AG08396 (cell line): ENCODE measurements around the gene ANXA4.
"Not testable (repeated sequence)": the region's sequence is repeated elsewhere in the genome, so short reads cannot be mapped to it uniquely, and the experiment has no call there.

Experiments used
- DNase-seq: peaks from one replicate; pipeline ENCODE4 v3.0.0; 2012; ENCODE audit warnings: low spot score, mixed read lengths

The ANXA4 gene

DNA sequence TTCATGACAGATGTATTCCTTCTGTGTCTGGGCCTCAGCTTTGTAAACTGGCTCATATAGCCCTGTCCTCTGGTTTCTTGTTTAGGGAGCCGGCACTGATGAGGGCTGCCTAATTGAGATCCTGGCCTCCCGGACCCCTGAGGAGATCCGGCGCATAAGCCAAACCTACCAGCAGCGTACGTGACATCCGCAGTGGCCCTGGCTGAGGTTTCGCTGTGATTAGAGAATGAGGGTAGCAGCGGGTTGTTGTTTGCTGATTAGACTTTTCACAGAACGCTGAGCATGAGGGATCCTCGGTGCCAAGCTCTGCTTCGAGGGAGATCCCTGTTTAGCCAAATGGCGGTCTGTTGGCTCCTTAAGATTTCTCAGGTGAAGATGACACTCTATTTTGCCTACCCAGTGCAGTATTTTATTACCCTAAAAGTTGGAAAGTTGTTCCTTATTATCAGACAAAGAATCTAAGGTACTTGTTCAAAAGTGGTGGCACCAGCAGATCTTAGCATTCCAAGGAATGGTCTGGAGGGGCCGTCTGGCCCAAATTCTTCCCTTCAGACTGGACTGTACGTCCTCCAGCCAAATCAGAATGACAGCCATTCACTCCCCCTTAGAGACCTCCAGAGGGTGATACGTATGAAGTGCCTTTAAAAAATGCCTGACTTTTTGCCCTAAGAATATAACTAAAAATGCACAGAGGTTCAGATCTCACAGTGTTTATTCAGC lies 66.0 kb downstream of the ANXA4 start:
- DNase-seq = no peak

DNA sequence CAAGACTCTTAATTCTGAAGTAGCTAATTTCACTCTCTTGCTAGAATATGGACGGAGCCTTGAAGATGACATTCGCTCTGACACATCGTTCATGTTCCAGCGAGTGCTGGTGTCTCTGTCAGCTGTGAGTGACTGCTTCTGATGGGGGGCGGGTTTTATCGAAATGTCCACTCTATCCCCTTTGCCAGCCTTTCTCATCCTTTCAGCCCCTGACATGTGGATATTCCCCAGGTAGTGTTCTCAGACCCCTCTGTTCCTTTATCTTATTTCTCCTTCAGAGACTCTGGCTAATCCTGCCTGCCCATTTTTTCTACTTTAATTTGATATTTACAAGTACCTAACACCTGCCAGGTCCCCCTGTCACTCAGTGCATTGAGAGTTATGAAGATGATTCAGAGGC lies 68.6 kb downstream of the ANXA4 start:
- DNase-seq = no peak

DNA sequence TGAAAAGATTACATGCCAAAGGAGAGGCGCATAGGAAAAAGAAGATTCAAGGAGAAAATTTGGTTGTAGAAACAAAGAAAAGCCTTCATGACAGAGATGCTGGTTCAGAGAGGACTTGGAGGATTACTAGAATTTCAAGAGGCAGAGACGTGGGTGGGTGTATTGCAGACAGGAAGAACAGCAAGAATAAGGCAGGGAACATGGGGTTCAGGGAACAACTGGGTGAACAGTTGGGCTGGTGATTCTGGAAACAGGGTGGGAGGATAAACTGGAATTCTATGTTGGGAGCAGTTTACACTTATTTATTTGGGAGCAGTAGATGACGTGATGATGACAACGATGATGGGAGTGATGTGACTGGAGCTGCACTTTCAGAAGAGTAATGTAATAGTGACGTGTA lies 69.1 kb downstream of the ANXA4 start:
- no peak for DNase-seq

DNA sequence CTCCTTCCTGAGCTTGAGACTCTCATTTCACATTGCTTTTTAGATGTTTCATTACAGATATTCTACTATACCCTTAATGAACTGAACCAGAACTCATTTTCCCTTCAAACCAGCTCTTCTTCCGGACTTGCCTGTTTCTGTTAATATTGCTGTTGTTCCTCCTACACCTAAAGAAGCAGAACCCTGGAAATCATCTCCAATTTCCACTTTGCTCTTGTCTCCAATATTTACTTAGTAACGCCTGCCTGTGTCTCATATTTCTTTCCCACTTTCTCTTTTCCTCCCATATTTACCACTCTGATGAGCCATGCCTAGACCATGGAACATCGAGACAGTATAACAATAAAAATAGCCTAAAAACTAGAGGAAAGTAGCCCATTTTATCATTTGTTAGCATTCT lies 69.7 kb downstream of the ANXA4 start:
- no peak for DNase-seq

DNA sequence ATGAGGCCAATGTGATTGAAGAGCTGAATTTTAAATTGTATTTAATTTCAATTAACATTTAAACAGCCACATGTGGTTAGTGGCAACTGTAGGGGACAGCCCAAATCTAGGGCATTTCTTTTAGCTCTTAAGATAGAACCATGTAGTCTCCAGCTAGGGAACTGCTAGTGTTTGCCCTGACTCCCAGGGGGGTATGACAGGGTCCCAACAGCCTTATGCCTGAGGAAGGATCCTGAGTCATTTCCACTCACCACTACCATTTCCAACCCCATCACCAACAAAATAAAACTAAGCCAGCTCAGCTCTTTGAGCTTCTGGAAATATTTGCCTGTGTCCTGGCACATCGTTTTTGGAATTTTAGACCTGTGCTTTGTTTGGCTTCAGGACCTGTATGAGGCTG lies 73.8 kb downstream of the ANXA4 start:
- no peak for DNase-seq

DNA sequence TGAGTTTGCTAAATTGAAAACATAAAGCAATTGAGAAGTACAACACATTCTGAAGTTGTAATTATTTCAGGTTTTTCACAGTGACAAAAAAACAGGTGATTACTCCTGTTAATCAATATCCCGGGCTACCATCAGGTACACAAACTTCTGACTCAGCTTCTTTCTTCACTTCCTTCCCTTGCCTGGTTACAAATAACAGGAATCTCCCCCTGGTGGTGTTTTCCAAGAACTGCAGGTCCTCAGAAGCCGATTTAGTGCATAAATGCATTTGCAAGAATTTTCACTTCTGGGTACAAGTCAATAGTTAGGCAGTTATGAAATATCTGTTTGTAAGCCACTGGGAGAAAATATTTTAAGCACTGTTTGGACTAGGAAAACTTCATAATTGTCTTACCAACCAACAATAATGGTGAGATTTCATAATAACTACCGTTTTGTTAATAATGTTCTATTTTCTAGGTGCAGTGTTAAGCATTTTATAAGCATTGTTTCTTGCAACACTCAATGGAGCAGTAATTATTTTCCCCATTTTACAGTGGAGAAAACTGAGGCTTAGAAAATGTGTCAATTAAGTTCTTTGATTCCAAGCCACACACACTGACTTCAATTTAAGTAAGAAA lies 75.1 kb downstream of the ANXA4 start:
- DNase-seq = peak; percentile 57

DNA sequence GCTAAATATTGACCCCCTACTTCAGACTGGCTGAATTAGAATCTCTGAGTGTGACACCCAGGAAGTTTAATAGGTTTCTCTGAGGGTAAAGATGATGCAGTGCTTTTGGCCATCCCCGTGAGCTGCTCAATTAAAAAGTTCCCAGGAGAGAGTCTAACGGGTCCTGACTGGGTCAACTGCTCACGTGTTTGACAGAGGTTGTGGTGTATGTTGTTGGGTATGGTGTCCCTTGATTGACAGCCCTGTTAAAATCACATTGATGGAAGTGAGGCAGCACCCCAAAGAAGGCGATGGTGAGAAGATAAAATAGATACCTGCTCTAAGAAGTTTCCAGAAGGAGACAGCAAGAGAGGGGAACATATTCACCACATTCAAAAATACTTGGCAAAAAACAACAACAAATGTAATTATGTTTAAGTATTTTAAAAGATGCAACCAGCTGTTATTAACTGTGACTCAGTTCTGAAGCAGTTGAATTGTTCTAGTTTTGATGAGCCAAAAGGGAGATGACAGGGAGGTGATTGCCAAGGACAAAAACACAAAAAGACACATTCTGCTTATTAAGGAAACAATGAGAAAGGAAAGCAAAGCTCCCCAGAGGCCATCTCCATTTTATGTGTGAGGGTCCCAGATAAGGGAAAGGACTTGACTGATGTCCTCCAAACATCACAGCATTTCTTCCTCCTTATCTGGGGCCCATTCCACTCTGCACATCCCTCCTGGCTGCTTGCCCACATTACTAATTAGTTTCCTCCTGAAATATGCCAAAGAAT lies 76.0 kb downstream of the ANXA4 start:
- DNase-seq = no peak

DNA sequence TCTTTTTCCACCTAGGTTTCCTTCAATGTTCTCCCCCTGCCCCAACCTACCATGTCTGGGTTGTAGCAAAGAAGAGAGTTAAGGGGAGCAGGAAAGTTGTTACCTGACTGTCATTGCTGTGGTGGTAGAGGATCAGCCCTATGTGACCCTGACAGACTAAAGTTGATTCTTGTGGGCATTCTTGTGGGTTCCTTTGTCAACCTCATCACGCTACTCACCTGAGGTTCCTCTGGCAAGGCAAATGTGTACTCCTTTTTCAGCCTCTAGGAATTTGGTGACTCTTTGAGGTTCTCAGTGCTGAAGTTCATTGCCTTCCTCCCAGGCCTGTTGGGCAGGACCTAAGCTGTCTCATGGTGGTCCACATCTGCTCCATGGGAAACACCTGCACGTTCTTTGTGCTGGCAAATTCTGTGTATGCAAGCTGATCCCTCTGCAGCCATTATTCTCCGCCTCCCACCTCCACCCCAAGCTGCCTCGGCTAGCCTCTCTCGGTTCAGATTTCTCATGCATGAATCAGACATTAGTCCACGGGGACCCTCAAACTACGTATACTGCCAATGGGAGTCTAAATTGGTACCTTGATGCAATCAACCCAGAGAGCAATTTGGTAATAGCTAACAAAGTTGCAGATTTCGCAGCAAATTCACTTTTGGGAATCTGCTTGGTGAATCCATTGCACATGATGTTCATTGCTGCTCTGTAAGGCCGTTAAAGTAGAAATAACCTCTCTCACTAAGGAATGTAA lies 86.0 kb downstream of the ANXA4 start:
- no peak for DNase-seq

DNA sequence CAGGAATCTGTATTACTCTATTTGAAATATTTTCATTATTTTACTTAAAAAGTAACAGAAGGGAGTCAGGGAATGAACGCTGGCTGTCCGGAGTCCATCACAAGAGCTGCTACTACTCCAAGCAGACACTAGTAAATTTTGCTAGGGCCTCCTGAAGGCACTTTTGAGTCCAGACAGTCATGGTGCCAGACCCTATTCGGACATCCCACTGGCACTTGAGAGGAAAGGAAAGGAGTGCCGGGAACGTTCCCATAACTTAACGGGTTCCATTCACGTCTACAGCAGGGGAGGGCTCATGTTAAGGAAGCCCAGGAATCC lies 87.0 kb downstream of the ANXA4 start:
- DNase-seq = no peak

DNA sequence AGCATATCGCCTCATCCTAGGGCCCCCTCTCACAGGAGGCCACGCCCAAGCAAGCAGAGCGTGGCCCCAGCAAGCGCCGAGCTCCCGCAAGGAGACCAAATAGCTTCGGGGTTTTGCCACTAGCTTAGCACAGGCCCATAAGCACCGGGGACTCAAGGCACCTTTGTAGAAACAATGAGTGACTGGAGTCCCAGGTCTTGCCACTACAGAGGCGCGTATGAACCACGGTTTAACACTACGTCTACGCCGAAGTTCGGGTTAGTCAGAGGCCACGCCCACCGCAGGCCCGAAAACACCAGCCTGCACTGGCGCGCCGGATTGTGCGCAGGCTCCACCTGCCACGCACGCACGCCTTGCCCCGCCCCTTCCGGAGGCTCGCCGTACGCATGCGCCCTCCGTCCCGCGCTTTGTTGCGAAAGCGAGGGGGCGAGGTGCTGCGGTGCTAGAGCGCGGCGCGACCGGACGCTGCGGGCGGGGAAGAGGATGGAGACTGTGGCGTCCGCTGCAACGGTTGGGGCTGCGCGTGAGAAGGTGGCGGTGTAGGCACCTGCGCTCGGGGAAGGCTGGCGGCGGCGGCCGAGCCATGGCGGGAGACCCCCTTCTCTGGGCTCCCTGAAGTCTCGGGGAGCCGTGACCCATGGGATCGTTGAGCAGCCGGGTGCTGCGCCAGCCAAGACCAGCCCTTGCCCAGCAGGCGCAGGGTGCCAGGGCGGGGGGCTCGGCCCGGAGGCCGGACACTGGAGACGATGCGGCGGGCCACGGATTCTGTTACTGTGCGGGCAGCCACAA lies 87.5 kb downstream of the ANXA4 start, which contains the start of gene GMCL1:
GMCL1 (plus strand) TSS at position 405 of the 789 bp plus-strand sequence; CDS start at position 638, 233 bp downstream.
- DNase-seq = peak; percentile 97

DNA sequence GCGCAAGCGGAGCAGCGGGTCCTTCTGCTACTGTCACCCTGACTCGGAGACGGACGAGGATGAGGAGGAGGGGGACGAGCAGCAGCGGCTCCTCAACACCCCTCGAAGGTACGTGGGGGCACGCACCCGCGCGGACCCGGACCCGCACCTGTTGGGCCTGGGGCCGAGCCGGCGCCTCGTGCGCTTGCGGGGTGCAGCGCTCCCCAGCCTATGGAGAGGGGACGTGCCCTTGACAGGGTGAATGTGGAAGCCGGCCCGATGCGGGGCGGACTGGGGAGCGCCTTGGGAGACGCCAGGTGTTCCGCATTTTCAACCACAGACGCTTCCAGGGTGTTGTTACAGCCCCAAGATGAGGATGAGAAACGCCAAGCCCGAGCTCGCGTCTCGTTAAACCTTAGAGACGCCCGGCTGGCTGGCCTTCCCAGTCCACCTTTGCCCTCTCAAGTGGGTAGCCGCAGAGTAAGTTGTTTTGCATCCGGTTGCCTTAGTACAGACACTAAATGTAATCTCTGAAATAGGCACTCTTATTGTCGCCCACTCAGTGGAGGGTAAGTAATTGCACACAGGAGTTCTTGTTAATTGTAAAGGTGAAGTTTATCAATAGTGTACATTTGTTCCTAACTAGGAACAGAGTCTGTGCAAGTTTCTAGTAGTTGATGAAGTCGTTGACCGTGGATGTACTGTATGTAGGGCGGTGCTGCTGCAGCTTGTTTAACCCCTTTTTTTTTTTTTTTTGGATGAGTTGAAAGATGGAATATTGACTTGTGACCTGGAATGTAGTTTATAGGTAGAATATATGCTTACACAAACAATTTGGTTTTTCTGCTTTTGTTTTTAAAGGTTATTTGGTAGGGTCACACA lies 88.3 kb downstream of the ANXA4 start:
- DNase-seq = peak; percentile 30

DNA sequence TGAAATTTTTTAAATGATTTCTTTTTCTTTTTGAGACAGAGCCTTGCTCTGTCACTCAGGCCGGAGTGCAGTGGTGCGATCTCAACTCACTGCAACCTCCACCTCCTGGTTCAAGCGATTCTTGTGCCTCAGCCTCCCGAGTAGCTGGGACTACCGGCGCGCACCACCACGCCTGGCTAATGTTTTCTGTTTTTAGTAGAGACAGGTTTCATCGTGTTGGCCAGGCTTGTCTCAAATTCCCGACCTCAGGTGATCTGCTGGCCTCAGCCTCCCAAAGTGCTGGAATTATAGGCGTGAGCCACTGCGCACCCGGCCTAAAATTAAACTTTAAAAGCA lies 88.9 kb downstream of the ANXA4 start:
- not testable (repeated sequence) for DNase-seq

DNA sequence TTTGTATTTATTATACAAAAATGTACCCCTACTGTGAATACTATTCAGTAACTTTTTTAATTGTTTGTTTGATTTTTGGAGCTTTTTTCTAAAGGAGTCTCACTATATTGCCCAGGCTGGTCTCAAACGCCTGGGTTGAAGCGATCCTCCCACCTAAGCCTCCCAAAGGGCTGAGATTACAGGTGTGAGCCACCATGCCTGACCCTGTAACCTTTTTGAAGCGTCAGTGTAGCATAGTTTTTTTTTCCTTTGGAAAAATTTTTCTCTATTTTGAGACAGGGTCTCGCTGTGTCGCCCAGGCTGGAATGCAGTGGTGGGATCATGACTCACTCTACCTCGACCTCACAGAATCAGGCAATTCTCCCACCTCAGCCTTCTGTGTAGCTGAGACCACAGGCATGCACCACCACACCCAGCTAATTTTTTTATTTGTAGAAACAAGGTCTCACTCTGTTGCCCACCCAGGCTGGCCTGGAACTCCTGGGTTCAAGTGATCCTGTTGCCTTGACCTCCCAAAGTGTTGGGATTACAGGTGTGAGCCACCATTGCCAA lies 89.5 kb downstream of the ANXA4 start:
- no peak for DNase-seq

DNA sequence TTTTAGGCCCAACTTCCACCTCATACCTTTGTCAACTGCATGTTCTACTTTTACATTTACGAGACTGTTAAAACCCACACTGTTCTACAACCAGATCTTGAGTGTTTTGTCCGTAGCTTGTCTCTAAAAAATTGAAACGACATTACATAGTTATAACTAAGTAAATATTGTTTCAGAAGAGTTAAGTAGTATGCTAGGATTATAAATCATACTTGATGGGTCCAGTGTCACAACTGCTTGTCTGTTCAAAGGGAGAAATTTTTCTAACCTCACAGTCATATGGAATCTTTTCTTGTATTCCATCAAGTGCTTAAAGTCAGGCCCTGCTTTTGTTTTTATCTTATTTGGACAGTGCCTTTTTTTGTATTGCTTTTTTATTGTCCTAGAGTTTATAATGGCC lies 91.8 kb downstream of the ANXA4 start:
- DNase-seq = no peak

DNA sequence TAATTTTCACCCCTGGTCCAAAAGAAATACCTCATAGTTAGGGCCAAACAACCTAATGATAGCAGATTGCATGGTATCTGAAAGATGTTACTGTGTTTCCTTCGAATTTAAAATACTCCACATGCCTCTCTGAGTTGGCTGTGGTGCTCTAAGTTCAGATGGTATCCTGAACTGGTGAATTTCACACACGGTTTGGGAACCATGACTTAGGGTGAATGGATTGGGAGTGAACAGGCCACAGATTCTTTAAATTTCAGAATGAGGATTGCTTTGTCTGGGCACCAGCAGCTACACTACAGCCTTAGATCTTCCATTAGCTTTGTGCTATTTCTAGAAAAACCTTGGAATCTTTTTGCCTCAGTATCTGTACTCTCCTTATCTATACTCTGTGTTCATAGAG lies 93.7 kb downstream of the ANXA4 start:
- DNase-seq = no peak

DNA sequence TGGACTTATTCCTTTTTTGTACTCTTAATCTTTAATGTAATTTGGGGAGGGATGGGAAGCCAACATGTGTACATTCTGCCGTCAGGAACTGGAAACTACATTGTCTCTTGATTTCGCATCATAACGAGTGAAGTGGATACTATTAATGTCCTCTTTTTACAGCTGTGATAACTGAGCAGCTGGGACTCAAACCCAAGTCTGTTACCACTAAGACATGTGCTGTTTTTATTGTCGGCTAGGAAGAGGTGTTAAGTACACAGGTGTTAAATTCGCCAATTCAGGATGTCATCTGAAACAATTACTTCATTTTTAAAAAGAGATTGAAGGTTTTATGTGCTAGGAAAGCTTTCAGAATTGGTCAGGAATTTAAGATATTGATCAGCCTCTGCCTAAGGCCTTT lies 94.4 kb downstream of the ANXA4 start:
- no peak for DNase-seq

DNA sequence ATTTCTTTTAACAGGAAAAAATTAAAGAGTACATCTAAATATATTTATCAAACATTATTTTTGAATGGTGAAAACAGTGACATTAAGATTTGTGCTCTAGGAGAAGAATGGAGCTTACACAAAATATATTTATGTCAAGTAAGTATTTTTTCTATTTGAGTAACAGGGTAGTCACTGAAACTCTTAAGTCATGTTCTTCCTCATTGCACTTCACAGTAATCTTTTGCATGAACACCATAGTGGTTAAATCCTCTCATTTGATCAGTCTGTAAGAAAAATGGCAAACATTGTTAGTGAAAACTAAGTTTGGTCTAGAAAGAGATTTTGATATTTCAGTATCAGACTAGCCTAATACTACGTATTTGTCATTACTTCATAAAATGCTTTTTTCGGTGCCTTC lies 95.6 kb downstream of the ANXA4 start:
- DNase-seq = no peak

DNA sequence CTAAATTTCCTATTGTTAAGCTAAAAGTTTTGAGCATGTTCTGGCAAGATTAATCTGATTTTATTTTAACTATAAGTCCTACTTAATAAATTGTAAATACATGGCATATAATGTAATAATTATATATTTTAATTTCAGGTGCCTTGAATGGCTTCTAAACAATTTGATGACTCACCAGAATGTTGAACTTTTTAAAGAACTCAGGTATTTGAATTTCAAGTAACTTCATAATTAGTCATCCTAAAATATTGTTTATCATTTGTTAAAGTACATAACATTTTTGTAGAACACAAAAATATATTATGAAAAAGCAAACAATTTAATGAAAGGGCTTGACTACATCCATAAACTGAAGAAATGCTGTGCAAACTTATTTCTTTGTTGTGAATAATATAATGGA lies 102.1 kb downstream of the ANXA4 start:
- no peak for DNase-seq

DNA sequence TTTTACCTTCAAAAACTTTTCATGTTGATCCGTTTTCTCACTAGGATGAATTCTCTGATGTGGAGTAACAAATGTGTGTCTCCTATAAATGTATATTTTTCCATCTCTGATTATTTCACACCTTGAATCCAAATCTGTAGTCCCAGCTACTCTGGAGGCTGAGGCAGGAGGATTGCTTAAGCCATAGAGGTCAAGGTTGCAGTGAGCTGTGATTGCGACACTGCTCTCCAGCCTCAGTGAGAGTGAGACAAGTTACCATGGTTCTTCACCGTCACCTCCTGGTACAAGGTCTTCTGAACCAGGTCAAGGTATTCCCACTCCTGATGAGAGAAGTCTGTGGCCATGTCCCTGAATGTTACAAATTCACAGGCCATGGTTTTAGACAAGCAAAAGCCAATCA lies 102.6 kb downstream of the ANXA4 start:
- no peak for DNase-seq

DNA sequence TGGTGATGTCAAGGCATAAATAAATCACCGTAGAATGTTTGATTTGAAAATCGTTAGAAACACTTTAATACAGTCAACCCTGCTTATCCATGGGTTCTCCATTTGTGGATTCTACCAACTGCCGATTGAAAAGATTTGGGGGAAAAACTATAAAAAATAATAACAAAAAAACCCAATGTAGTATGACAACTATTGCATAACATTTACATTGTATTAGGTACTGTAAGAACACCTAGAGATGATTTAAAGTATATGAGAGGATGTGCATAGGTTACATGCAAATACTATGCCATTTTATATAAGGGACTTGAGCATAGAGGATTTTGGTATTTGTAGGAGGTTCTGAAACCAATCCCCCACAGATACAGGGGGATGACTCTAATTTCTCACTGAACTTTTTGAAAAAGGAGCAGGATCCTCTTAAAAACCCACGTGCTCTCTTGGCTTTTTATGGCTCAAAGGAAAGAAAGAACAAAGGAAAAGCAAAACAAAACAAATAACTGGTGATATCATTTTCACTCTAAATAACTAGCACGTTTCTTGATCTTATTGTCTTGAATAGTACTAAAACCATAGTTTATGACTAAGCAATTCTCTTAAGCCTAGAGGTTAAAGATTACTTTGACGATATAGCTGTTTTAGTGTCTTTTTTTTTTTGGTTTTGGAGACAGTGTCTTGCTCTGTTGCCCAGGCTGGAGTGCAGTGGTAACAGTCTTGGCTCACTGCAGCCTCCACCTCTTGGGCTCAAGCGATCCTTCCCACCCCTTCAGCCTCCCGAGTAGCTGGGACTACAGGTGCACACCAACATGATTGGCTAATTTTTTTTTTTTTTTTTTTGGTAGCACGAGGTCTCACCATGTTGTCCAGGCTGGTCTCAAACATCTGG lies 104.5 kb downstream of the ANXA4 start:
- DNase-seq = no peak
